Lower leg skin (tissue), 4 donors: ENCODE data around the gene MIA2. TPM values are rescaled to one million over a fixed set of nuclear protein-coding genes. Genes with fewer than 3 reads are reported as not detected.
A peak's percentile ranks its signal among the peaks of the same experiment; 100 is the strongest.

Experiments used
- DNase-seq, 2 donors: peaks; one replicate each; pipeline ENCODE4 v3.0.0-alpha.2; 2019; ENCODE audit warnings: low spot score in 2 of 2
- H3K4me3 ChIP-seq: fragments of 200-600 bp; sonication (generic); 2 replicates; pipeline ENCODE4 v1.5.1; 2017; ENCODE audit warnings: mild to moderate bottlenecking, low read depth; ENCODE audit not compliant: poor library complexity, severe bottlenecking
- CTCF ChIP-seq, 3 donors: fragments of 450-650 bp; IDR thresholded peaks; one replicate each; pipeline ENCODE4 v1.5.1; 2016; ENCODE audit warnings: antibody characterized with exemption in 3 of 3, mild to moderate bottlenecking in 3 of 3, moderate library complexity in 2 of 3
- POLR2A ChIP-seq, 2 donors: fragments of 450-650 bp; IDR thresholded peaks; one replicate each; pipeline ENCODE4 v1.6.1; 2016 to 2017; ENCODE audit warnings: antibody characterized with exemption in 2 of 2, mild to moderate bottlenecking in 1 of 2, moderate library complexity in 1 of 2
- WGBS, 2 donors: methylation state at CpG; one replicate each; pipeline ENCODE4 v1.1.5; 2018; 5-methylcytosine and 5-hydroxymethylcytosine counted together
- intact Hi-C: fragments of 100-400 bp; cut with DNase I; formaldehyde crosslinking; loops from one replicate; pipeline ENCODE4 v1.15.0; 2023; ENCODE audit warnings: low total_unique reads
- total RNA-seq, 4 donors: library from RNA; depleted of rRNA; stranded (reverse); fragments of >200 nt; gene quantifications; one replicate each; pipeline ENCODE4 v1.1.0, GENCODE V29; 2016

The MIA2 gene
- total RNA-seq, 4 donors from 2014 or later, result 14.0 to 19.5 (median 15.8) TPM

- no peak for DNase-seq
- 94 to 100% methylated on average over 1 of the region's 1 CpG for WGBS, 2 donors
- TF ChIP-seq CTCF (IDR thresholded peaks at IDR 0.05) (no peak), POLR2A (IDR thresholded peaks at IDR 0.05) (no peak)
- intact Hi-C loops, result no loop called here
- H3K4me3 ChIP-seq, result no peak overlapping the region
Observed at GRCh38 chr14:39364509-39364908, 130.8 kb downstream of the MIA2 start.

- DNase-seq, result no peak
Observed at GRCh38 chr14:39365354-39365753, 131.6 kb downstream of the MIA2 start.

GRCh38 chr14:39366460-39367386 is 133.0 kb downstream of the MIA2 start:
- H3K4me3 ChIP-seq, result no peak overlapping the region
- TF ChIP-seq CTCF (IDR thresholded peaks at IDR 0.05), result no peak
- no peak for TF ChIP-seq POLR2A (IDR thresholded peaks at IDR 0.05)
- intact Hi-C loops, result no loop called here
- 94 to 96% methylated on average over 10 of the region's 10 CpGs for WGBS, 2 donors
- DNase-seq, result no peak

More at GRCh38 chr14:39365354-39365753, 131.6 kb downstream of the MIA2 start:
- TF ChIP-seq CTCF (IDR thresholded peaks at IDR 0.05) (no peak), POLR2A (IDR thresholded peaks at IDR 0.05) (no peak)
- WGBS, 2 donors, result 95 to 100% methylated on average over 1 of the region's 1 CpG
- intact Hi-C loops, result no loop called here
- no peak overlapping the region for H3K4me3 ChIP-seq

- DNase-seq, result no peak
- 78 to 82% methylated on average over 2 of the region's 2 CpGs for WGBS, 2 donors
- TF ChIP-seq POLR2A (IDR thresholded peaks at IDR 0.05), result no peak
- TF ChIP-seq CTCF (IDR thresholded peaks at IDR 0.05), result no peak
- intact Hi-C loops, result no loop called here
- no peak overlapping the region for H3K4me3 ChIP-seq
Observed at GRCh38 chr14:39367387-39367751, 133.7 kb downstream of the MIA2 start.

GRCh38 chr14:39368261-39368959 is 134.7 kb downstream of the MIA2 start:
- TF ChIP-seq POLR2A (IDR thresholded peaks at IDR 0.05), result no peak
- TF ChIP-seq CTCF (IDR thresholded peaks at IDR 0.05), result no peak
- 55 to 61% methylated on average over 4 of the region's 4 CpGs for WGBS, 2 donors
- peak in 1 of 2 donors; percentile 22 for DNase-seq
- intact Hi-C loops, result no loop called here
- no peak overlapping the region for H3K4me3 ChIP-seq
